ENCODE results near the gene DNAJC13.
"Not testable (repeated sequence)": the region's sequence is repeated elsewhere in the genome, so short reads cannot be mapped to it uniquely, and the experiment has no call there.

The DNAJC13 gene

DNA sequence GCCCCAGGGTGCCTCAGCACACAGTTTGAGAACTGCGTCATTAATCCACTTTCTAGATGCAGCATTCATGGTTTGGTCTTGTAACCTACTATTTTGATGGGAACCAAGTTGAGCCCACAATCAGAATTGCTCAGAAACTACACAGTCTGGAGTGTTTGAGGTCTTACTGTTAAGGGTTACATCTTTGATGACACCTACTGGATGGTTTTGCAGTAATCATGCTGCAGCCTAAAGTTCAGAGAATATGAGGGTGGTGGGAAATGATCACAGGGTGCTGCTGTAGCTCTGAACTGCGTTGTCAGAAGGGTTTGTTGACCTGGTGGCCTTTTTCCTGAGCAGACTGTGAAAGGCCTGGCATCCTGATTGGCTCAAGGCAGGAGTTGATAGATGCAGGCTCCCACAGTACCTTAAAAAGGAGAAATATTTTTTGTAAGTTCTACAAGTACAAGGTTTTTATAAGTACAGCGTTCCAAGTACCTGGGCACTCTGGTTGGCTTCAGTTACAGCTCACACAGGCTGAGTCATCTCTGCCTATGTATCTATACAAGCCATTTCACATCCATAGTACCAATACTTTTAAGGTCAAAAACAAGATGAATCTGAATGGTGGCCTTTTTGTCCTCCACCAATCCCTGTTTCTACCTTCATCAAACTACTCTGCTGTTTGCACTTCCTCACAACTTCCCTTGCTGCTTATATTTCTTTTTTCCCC lies 119.3 kb downstream of the DNAJC13 start:
- DNase-seq (ENCODE audit: low read depth), result no peak
- no peak overlapping the region for H3K4me3 ChIP-seq (ENCODE audit: low read depth, low read length)

DNA sequence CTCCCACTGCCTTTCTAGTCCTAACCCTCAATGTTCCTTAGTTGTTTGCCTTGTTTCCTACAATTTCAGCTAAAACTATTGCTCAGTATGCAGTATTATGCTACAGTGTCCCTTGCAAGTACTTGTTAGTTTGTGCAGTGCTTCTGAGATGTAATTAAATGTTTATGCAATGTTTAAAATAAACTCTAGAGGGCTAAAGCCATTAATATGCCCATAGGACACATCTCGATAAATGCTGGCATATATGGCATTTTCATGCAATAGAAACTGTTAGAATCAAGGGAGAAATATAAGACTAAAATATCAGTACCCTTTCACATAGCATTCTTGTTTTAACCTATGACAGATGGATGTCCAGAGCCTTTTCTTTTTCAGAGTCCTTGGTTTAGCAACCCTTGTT lies 120.0 kb downstream of the DNAJC13 start:
- no peak overlapping the region for H3K4me3 ChIP-seq (ENCODE audit: low read depth, low read length)
- no peak for DNase-seq (ENCODE audit: low read depth)

DNA sequence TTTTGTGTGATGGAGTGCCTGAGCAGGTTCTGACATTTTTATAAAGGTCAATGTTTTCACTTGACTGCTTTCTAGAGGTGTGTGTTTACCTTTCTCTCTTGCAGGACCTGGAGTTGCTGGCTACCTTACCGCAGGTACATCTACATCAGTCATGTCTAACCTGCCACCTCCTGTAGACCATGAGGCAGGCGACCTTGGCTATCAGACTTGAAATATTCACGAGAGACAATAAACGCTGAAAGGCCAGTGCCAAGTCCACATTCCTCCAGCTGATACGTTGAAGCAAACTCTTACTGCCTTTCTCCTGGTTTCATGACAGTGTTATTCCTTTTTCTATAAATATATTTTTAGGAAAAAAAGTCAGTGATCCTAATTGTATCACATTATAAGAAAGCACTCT lies 120.8 kb downstream of the DNAJC13 start:
- no peak overlapping the region for H3K4me3 ChIP-seq (ENCODE audit: low read depth, low read length)

DNA sequence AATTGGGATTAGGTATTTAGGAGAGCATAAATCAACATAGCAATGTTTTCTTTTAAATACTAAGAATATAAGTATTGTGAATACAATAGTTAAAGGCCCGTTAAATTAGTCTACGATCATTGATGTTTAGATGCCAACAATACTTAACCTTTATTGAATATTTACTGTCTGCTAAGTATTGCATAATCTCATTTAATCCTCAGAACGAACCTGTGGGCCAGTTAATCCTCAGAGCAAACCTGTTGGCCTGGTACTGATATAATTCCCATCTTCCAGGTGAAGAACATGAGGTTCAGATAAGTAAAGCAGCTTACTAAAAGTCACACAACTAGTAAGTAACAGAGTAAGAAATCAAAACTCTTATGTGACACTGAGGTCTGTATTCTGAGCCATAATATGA lies 122.4 kb downstream of the DNAJC13 start:
- no peak for DNase-seq (ENCODE audit: low read depth)
- no peak overlapping the region for H3K4me3 ChIP-seq (ENCODE audit: low read depth, low read length)

More for the DNA sequence above, 120.8 kb downstream of the DNAJC13 start:
- no peak for DNase-seq (ENCODE audit: low read depth)

DNA sequence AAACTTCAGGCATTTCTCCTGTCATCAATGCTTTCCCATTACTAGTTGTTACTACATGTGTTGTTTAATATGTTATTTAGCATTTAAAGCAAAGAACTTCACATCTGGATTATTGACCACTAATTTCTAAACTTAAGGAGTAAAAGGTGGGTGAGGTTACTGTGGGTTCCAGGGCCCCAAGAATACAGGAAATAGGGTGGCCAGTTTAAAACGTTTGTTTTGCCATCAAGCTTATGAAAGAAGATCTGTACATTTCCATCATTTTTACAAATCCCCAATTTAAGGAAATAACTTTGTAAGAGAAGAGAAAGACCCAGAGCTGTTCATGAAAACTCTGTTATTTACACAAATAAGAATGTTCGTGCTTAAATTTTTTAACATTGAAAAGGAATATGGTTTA lies 125.3 kb downstream of the DNAJC13 start:
- no peak for DNase-seq (ENCODE audit: low read depth)
- no peak overlapping the region for H3K4me3 ChIP-seq (ENCODE audit: low read depth, low read length)

DNA sequence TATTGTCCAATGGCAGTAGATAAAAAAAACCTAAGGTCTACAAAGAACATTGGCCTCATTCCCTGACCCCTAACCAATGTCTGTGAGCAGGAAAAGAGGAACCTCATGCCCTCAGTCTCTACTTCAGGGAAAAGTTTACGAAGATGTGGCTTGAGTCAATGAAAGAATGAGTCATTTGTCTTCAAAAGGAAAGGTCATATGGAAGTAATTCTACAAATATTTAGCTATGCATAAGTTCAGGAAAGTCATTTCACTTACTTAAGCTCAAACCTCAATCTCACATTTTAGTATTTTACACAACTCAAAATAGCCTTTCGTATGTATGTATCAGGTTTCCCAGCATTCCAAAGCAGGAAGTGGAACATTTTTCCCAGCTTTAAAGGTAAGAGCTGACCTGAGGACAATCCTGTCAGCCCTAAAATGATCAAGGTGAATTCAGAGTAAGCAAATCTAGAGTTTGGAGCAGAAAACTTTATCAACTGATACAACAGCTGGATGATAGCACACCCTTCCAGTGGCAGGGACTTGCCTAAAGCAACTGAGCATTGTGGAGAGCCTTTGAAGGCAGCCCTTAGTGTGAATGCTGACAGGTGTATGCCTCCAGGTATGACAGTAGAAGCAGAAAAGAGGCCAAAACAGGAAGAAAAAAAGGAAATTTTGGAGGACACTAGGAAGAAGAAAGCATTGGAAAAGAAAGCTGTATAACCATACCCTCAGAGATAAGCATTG lies 125.9 kb downstream of the DNAJC13 start:
- DNase-seq (ENCODE audit: low read depth), result peak; percentile 88
- H3K4me3 ChIP-seq (ENCODE audit: low read depth, low read length), result no peak overlapping the region

DNA sequence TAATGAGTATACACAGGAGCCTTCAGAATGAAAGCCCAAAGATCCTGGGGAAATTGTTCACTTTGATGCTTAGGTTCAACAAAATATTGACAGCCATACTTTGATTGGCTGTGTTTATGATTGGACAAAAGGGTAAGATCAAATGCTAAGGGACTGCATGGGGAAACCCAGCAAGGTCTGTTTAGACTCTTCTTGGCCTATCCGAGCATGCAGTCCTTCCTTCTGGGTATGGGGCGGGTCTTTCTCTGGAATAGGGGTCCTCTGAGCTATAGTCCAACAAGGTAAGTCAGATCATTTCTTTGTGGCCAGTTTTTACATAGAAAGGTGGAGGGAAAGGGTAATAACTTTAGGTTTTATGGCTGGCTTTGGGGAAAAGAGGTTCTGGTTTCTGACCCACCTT lies 126.8 kb downstream of the DNAJC13 start:
- no peak overlapping the region for H3K4me3 ChIP-seq (ENCODE audit: low read depth, low read length)
- DNase-seq (ENCODE audit: low read depth), result no peak

DNA sequence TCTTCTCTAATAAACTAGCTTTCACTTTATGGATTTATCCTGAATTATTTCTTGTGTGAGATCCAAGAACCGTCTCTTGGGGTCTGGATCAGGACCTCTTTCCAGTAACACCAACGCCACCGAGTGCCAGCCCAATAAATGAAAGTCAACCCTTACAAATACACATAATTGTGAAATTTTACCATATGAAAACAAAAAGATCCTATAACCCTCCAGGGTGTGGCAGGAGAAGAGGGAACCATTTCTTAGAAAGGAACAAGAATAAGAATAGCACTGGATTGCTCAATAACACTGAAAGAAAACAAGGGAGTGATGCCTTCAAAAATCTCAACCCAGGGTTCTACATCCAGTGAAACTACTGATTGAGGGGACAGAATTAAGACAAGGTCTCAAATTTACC lies 128.2 kb downstream of the DNAJC13 start:
- no peak for DNase-seq (ENCODE audit: low read depth)
- H3K4me3 ChIP-seq (ENCODE audit: low read depth, low read length), result no peak overlapping the region

DNA sequence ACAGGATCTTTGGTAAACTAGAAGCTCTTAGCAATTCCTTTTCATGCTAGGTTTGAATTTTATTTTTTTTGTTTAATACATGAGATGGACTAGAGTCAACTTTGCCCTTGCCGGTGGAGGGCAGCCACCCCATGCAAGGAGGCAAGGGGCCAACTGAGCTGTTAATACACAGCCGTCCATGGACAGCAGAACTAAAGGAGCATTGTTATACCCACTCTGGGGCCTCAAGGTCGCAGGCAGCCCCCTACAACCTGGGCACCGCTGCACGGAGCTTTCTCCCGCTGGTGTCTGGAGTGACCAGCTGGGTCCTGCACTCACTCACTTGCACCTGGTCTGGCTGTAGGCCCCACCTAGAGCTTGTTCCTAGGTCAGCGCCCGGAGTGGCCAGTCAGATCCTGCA lies 131.9 kb downstream of the DNAJC13 start:
- no peak overlapping the region for H3K4me3 ChIP-seq (ENCODE audit: low read depth, low read length)
- no peak for DNase-seq (ENCODE audit: low read depth)

DNA sequence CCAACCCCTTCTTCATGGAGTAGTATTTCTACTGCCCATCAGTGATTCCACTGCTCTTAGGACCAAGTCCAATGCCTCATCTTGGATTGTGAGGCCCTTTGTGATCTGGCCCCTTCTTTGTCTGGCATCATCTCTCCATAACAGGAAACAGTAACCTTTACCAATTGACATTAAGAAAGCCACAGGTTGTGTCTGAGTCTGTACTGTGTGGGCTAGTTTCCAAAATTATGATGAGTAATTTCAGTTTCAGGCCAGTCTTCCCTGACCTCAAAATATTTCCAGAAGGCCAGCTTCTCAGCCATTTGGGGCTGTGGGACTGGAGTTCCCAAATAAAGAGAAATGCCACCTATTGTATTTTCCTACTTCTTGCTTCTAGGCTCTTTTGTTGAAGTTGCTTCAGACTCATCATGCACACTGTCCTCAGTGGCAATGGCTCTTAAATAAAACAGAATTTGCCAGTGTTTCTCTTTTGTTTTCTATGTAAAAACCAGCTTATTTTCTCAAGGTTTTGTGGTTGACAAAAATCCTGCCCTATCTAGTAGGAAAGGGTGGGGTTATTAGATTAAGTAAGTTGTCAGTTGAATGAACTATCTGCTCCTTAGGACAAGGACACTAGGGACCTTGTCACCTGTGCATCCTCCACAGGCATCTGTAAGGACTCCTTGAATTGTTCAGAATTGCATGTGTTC lies 132.7 kb downstream of the DNAJC13 start:
- H3K4me3 ChIP-seq (ENCODE audit: low read depth, low read length), result no peak overlapping the region
- peak; percentile 37 for DNase-seq (ENCODE audit: low read depth)

DNA sequence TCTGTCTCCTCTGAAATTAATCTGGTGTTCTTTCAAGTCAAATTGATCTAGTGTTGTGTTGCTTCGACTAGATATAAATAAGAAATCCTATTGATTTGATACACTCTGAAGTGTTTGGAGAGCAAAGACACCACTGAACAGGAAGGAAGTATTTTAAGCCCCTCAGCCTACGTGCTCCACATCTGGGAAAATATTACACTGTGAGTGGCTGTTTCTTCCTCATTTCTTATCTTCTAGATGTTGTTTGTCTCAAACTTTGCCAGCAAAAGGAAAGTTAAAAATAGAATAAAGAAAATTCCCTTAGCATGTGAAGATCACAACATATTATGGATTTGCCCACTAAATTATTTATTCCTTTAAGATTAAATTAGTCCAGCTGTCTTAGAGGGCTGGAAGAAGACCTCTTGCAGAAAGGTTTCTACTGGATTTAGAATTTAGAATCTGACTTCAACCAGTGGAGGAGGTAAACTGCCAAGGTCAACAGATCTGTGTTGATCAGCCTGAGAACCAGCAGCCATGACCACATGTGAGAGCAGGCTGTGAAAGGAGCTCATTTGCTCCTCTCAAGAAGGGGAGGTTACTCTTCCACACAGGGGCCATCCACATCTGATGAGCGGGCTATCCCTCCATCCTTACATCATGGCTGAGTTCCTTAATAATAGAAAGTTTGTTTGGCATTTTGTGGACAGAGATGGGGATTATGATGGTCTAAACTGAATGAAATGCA lies 133.4 kb downstream of the DNAJC13 start:
- DNase-seq (ENCODE audit: low read depth), result no peak
- no peak overlapping the region for H3K4me3 ChIP-seq (ENCODE audit: low read depth, low read length)

DNA sequence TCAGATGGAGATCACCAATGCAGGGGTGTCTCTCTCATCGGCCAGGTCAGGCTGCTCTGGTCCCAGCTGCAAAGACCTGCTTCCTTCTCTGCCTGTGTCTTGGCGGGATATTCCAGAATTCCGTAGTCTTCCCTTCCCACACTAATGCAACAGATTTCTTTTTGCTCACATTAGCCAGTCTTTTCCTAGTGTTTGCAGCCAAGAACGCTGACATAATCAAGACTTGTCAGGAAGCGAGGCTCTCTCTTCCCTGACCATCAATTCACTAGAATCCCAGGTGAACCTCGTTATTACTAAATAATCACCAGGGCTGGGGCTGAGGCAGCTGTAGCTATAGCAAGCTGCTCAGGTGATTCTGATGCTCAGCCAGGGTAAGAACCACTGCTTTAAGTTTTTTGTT lies 136.5 kb downstream of the DNAJC13 start:
- no peak for DNase-seq (ENCODE audit: low read depth)

DNA sequence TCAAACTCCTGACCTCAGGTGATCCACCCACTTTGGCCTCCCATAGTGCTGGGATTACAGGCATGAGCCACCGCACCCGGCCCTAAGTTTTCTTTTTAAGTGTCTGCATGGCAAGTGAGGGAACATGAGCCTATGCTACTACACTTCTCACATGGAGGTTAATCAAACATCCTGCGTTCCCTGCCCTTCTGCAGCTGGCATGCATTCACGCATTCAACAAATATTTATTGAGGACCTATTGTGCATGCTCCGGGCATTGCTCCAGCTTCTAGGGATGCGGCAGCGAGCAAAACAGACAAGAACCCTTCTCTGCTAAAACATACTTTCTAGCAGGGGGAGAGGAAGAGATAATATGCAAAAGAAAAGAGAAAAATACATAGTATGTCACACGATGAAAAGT lies 137.1 kb downstream of the DNAJC13 start:
- peak; percentile 55 for DNase-seq (ENCODE audit: low read depth)
- no peak overlapping the region for H3K4me3 ChIP-seq (ENCODE audit: low read depth, low read length)

More for the DNA sequence above, 136.5 kb downstream of the DNAJC13 start:
- no peak overlapping the region for H3K4me3 ChIP-seq (ENCODE audit: low read depth, low read length)

DNA sequence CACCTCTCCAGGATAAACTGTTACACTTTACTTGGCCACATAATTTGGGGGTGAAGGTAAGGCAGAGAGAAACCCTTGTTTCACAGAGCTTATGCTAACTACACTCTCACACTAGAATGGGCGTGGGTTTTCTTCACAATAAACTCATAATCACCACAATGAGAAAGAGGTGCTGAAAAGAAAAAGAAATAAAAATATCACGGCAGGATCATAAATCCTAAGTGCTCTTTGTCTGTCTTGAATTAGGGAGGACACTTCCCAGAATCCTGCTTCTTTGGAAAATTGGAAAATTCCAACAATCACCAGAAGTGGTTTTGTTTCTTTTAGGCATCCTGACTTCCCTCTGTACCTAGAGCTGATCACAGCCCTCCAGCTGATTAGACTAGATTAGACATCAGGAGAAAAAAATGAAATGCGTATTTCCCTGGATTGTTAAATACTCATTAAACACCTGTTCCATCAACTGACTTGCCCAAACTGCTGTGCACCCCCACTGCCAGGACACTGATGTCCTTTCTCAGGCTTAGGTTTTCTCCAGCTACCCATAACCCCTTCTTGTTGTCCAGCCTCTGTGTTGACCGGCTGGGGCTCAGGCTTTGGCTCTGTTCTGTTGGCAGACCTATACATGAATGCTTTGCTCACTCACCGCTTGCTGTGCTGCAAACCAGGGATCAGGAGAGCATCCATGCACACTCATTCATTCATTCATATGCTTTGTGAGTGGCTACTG lies 138.2 kb downstream of the DNAJC13 start:
- no peak for DNase-seq (ENCODE audit: low read depth)
- no peak overlapping the region for H3K4me3 ChIP-seq (ENCODE audit: low read depth, low read length)

DNA sequence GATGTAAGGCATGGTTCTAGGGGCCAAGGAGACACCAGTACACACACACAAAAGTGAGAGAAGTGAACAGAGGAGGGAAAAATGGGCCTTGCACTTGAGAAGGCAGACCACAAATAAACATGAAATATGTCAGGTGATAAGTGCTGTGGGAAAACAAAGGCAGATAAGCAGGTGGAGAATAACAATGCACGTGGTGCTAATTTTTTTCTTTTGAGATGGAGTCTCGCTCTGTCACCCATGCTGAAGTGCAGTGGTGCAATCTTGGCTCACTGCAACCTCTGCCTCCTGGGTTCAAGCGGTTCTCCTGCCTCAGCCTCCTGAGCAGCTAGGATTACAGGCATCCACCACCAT lies 138.7 kb downstream of the DNAJC13 start:
- H3K4me3 ChIP-seq (ENCODE audit: low read depth, low read length); DNase-seq (ENCODE audit: low read depth): not testable (repeated sequence)

DNA sequence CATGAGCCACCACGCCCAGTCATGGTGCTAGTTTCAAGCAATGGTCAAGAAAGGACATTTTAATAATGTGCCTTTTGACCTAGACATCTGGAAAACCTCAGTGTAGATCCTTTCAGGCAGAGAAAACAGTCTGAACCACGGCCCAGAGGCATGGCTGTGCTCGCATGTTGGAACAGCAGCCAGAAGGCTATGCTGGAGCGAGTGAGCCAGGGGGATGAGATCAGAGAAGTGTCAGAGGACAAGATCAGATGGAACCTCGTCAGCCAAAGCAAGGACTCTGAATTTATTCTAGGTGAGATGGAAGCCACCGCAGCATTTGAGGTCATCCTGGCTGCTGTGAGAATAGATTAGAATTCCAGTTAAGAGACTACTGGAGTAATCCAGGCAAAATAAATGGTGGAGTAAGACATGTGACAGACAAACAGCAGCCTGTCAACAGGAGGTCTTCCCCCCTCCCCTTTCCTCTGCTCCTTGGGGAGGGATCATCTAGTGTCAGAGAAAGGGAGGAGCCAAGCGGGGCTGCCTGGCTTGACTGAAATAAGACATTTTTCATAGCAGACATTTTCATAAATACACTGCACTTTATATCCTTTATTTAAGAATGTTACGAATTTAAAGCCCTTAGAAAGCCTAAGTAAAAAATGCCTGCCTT lies 139.3 kb downstream of the DNAJC13 start:
- no peak overlapping the region for H3K4me3 ChIP-seq (ENCODE audit: low read depth, low read length)
- DNase-seq (ENCODE audit: low read depth), result no peak

DNA sequence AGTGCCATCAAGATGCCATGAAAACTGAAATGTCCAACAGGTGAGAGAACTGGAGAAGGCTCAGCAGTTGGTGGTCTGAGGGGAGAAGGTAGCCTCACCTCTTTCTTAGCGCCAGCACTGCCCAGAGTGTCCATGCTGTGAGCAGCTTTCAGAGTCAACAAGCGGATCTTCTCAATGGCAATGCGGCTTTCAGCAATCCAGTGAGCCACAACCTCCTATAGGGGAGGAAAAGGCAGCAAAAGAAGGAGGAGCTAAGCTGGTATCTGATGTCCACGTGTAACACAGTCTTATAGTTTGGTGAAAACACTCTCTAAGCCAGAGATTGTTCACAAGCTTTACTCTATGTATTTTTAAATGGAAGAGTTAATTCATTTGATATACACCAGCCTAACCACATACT lies 143.7 kb downstream of the DNAJC13 start:
- no peak overlapping the region for H3K4me3 ChIP-seq (ENCODE audit: low read depth, low read length)
- DNase-seq (ENCODE audit: low read depth), result no peak

DNA sequence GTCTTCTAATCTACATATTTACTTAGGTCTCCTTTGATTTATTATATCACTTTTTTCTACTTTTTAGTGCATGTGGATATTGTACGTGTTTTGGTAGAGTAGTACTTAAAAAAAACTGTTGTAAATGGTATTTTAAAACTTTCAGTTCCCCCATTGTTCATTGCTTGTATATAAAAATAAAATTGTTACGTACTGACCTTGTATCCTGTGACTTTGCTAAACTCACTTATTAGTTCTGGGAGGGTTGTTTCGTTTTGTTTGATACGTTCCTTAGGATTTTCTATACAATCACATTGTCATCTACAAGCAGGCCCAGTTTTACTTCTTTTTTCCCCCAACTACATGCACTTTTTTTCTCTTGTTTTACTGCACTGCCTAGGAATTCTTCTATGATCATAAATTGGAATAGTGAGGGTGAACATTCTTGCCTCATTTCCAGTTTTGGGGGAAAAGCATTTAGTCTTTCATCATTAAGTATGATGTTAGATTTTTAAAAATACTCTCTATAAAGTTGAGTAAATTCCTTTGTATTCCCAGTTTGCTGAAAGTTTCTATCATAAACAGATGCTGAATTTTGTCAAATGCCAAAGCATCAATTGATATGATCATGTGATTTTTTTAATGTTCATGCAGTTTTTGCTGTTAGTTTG lies 146.2 kb downstream of the DNAJC13 start:
- H3K4me3 ChIP-seq (ENCODE audit: low read depth, low read length), result no peak overlapping the region
- DNase-seq (ENCODE audit: low read depth), result no peak

Data from skeletal muscle cell (primary cell).